ENCODE measurements around the gene DPT.

Gene DPT

DNA sequence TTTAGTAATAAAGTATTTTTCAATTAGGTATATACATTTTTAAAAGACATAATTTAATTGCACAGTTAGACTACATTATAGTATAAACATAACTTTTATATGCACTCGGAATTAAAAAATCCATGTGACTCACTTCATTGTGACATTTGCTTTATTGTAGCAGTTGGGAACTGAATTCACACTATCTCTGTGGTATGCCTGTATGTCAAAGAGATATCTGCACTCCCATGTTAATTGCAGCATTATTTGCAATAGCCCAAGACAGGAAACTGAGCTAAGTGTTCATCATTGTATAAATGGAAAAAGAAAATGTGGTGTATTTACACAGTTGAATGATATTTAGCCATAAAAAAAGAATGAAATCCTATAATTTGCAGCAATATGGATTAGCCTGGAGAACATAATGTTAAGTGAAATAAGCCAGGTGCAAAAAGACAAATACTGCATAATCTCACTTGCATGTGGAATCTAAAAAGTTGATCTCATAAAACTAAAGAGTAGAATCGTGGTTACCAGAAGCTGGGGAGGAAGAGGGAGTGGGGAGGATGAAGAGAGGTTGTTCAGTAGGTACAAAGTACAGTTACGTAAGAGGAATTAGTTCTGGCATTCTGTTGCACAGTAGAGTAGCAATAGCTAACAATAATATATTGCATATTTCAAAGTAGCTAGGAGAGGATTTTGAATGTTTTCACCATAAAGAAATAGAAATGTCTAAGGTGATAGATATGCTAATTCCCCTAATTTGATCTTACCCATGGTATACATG is 64.8 kb downstream of the DPT start:
- Mint-ChIP-seq H3K36me3 (ENCODE audit: low read depth) (no peaks in the 10 kb centered on the region), H3K9me3 (peaks cover 11% of the 10 kb centered on the region), H3K27ac (no peak overlapping the region), H3K4me1 (no peaks in the 10 kb centered on the region), H3K27me3 (ENCODE audit: low read depth, poor library complexity) (peaks cover 4% of the 10 kb centered on the region), H3K4me3 (no peak overlapping the region)
- TF ChIP-seq, protein P1, sequence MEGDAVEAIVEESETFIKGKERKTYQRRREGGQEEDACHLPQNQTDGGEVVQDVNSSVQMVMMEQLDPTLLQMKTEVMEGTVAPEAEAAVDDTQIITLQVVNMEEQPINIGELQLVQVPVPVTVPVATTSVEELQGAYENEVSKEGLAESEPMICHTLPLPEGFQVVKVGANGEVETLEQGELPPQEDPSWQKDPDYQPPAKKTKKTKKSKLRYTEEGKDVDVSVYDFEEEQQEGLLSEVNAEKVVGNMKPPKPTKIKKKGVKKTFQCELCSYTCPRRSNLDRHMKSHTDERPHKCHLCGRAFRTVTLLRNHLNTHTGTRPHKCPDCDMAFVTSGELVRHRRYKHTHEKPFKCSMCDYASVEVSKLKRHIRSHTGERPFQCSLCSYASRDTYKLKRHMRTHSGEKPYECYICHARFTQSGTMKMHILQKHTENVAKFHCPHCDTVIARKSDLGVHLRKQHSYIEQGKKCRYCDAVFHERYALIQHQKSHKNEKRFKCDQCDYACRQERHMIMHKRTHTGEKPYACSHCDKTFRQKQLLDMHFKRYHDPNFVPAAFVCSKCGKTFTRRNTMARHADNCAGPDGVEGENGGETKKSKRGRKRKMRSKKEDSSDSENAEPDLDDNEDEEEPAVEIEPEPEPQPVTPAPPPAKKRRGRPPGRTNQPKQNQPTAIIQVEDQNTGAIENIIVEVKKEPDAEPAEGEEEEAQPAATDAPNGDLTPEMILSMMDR (IDR thresholded peaks at IDR 0.05) = no peak
- DNase-seq = no peak

- Mint-ChIP-seq H3K27ac (no peak overlapping the region), H3K4me3 (no peak overlapping the region), H3K36me3 (ENCODE audit: low read depth) (no peaks in the 10 kb centered on the region), H3K27me3 (ENCODE audit: low read depth, poor library complexity) (no peaks in the 10 kb centered on the region), H3K9me3 (peaks cover 4% of the 10 kb centered on the region), H3K4me1 (peaks cover 16% of the 10 kb centered on the region)
- DNase-seq = no peak
- TF ChIP-seq, protein P1 (IDR thresholded peaks at IDR 0.05) = no peak
Observed at GRCh38 chr1:168656485-168656884, 72.5 kb downstream of the DPT start.

DNA sequence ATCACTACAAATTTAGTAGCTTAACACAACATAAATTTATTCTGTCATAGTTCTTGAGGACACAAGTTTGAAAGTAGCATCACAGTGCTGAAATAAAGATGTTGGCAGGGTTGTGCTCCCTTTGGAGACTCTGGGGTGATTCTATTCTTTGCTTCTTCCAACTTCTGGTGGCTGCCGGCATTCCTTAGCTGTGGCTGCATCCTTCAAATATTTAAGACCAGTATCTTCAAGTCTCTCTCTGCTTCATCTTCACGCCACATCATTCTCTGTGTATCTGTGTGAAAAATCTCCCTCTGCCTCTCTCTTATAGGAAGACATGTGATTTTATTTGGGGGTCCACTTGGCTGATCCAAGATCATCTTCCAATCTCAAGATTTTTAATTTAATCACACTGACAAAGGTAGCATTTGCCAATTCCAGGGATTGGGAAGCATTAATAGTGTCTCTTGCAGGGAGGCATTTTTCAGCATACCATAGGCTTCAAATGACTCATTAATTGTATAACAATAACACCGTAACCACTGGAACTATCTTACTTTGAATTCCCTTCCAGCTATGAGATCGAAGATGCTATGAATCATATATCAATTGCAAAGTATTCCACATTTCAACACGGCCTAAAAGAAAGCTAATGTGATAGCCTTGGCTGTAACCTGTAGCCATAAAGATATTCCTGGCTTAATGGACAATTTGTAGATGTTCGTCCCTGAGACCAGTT is 74.6 kb downstream of the DPT start:
- H3K27me3 Mint-ChIP-seq (ENCODE audit: low read depth, poor library complexity) = no peaks in the 10 kb centered on the region
- H3K27ac Mint-ChIP-seq = no peak overlapping the region
- no peaks in the 10 kb centered on the region for H3K9me3 Mint-ChIP-seq
- peaks cover 16% of the 10 kb centered on the region for H3K4me1 Mint-ChIP-seq
- H3K36me3 Mint-ChIP-seq (ENCODE audit: low read depth) = no peaks in the 10 kb centered on the region
- TF ChIP-seq, protein P1 (IDR thresholded peaks at IDR 0.05) = no peak
- DNase-seq = no peak
- no peak overlapping the region for H3K4me3 Mint-ChIP-seq

GRCh38 chr1:168653567-168653966 is 75.4 kb downstream of the DPT start:
- no peak overlapping the region for H3K4me3 Mint-ChIP-seq
- DNase-seq = no peak
- peaks cover 16% of the 10 kb centered on the region for H3K4me1 Mint-ChIP-seq
- no peaks in the 10 kb centered on the region for H3K27me3 Mint-ChIP-seq (ENCODE audit: low read depth, poor library complexity)
- H3K27ac Mint-ChIP-seq = no peak overlapping the region
- H3K9me3 Mint-ChIP-seq = no peaks in the 10 kb centered on the region
- no peaks in the 10 kb centered on the region for H3K36me3 Mint-ChIP-seq (ENCODE audit: low read depth)
- TF ChIP-seq, protein P1 (IDR thresholded peaks at IDR 0.05) = no peak

DNA sequence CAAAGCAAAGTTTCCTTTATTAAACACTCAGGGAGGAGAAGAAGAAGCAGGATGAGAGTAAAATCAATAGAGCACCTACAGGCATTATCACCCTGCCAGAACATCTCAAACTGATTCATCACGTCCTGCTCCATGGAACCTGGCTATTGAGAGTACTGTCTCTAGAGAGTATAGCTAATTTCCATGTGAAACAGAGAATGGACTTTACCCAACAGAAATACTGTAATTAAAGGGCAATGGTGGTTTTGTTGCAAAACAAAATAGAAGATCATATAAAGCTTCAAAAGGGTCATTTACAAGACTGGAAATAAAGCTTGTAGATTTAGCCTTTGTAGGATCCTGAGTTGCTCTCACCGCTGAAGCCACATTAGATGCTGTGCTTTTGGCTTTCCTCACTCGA is 83.3 kb downstream of the DPT start:
- TF ChIP-seq, protein P1 (IDR thresholded peaks at IDR 0.05) = no peak
- Mint-ChIP-seq H3K4me3 (no peak overlapping the region), H3K27ac (no peak overlapping the region), H3K36me3 (ENCODE audit: low read depth) (no peaks in the 10 kb centered on the region), H3K9me3 (no peaks in the 10 kb centered on the region), H3K4me1 (no peaks in the 10 kb centered on the region), H3K27me3 (ENCODE audit: low read depth, poor library complexity) (peaks cover 15% of the 10 kb centered on the region)
- DNase-seq = no peak

Data from nephron progenitor cell (in vitro differentiated cells).